HG03432 (cell line): ENCODE measurements around the gene DST.
A peak's percentile ranks its signal among the peaks of the same experiment; 100 is the strongest.

Experiments
- ATAC-seq: cut with Tn5 transposase; IDR thresholded peaks from one replicate; pipeline ENCODE4 v1.9.1; 2021; ENCODE audit warnings: mild to moderate bottlenecking, moderate library complexity; ENCODE audit not compliant: unreplicated experiment

DST gene

DNA sequence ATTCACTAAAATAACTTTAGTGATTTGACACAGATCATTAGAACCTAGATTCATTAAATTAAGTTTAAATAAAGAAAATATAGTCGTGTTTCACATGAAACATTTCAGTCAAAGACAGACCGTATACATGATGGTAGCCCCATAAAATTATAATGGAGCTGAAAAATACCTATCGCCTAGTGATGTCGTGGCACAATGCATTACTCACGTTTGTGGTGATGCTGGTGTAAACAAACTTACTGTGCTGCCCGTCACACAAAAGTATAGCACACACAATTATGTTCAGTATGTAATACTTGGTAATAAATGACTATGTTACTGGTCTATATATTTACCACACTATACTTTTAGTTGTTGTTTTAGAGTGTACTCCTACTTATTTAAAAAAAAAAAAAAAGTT, 17.3 kb downstream of the DST start:
- no peak for ATAC-seq

DNA sequence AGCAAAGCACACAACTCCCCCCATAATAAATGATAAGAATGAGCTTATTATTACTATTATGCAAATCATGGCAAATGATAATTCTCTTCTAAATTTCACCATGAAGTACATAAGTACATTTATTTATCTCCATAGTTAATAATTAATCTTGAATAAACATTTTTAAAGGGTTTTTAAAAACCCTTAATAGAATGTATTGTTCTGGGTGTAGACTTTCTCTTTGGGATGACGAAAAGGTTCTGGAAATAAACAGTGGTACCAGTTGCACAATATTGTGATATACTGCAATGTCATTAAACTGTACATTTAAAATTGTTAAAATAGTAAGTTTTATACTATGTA, 18.0 kb downstream of the DST start:
- no peak for ATAC-seq

- ATAC-seq, result no peak
These were observed 18.5 kb downstream of the DST start for GRCh38 chr6:56624046-56624727.

DNA sequence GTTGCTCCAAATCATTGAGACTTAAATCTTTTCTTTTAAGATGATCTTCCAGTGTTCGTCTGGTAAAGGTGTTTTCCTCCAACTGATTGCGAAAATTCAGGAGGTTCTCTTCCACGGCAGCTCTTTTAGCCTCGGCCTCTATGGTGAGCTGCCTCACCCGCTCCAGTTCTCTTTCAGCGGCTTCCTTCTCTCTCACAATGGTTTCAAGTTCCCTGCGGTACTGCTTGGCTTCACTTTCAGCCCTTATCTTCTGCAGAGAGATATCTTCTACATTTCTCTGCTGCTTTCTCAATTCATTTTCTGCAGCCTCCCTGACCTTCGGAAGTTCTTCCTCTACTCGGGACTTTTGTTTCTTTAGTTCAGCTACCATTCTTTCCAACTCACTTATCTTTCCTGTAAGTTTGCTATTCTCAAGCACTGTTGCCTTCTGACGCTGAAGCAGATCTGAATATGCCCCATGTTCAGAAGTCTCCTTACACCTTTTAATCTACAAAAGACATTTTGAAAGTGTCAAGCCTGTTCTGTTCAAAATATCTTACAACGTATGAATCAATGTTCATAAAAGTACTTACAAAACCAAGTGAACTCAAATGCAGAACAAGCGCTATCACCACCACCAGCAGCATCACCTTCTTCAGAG, 22.3 kb downstream of the DST start:
- ATAC-seq, result no peak

DNA sequence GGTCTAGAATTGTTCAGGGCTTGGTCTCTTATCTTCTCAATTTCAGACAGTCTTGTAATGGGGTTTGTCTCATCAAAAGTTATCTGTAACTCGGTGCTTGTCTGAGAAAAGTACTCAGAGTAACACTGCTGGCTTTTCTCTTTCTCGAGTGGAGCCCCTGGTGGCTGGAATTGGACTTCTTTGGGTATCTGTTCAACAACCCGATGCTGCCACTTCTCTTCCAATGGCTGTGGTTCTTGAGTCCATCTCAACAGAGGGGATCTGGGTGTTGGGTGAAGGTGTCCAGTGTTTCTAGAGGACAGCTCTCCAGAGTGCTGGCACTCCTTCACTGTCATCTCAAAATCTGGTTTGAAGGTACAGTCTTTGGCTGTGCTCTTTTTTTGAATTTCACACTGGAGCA, 24.6 kb downstream of the DST start:
- ATAC-seq, result no peak

GRCh38 chr6:56616967-56617366, 25.7 kb downstream of the DST start:
- no peak for ATAC-seq

- no peak for ATAC-seq
These were observed 29.3 kb downstream of the DST start for GRCh38 chr6:56613247-56613851.

DNA sequence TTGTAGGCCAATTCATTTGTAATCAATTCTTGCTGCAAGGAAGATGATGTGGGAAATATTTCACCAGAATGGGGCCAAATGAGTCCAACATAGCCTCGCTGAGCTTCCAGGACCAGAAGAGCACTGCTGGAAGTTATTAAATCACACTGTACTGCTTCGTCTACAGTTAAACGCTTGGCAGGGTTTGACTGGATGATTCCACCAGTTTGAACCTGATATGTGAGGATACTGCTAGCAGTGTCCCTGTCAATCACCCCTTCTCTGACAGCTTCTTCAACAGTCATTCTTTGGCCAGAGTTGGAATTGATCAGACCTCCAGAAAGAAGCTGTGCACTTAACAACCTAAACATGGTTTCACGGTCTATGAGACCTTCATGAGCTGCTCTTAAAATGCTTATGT, 34.4 kb downstream of the DST start:
- ATAC-seq, result no peak

DNA sequence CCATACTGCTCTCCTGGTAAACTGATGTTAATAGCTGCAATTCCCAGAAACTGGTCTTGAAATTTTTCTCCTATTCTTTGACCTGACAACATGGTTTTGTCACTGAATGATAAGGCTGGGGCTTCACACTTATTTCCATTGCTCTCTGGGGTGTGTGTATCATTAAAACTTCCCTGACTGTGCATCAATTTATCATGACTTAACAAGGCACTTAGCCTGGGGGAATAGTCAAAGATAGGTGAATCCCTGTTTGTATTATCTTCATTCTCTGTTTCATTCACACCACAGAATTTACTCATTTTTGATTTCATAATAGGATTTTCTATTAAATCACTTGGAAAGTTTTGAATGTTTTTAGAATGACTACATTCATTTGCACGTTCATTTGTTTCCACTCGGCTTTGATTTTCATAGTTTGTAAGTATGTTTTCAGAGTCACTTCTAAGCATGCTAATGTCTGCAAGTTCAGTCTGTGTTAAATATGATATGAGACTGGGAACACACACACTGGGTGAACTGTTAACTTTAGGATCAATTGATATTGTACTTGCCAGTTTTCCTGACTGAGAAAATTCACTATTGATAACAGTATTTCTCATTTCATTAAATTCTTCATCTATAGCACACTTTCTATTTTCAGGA, 35.5 kb downstream of the DST start:
- no peak for ATAC-seq

- ATAC-seq, result no peak
These were observed 37.3 kb downstream of the DST start for GRCh38 chr6:56605435-56605834.

DNA sequence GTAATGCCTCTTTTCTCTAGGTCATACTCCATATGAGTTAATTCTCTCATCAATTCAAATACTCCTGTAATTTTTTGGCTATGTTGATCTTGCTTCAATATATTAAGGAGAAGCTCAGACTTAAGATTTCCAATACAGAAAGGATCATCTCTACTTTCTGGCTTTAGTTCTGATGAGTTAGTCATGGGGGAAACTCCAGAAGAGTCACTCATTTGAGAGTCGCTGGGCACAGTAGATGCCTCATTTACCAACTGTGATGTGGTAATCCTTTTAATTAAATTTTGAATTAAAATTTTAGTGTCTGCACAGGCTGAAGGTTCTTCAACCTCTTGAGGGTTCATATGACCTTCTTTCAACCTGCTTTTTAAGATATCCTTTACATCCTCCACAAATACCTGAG, 38.5 kb downstream of the DST start:
- ATAC-seq, result no peak

GRCh38 chr6:56601390-56601789, 41.3 kb downstream of the DST start:
- ATAC-seq, result no peak

- ATAC-seq, result peak; percentile 30
These were observed 47.1 kb downstream of the DST start for GRCh38 chr6:56595490-56596122.

GRCh38 chr6:56594699-56595098, 48.0 kb downstream of the DST start:
- no peak for ATAC-seq

DNA sequence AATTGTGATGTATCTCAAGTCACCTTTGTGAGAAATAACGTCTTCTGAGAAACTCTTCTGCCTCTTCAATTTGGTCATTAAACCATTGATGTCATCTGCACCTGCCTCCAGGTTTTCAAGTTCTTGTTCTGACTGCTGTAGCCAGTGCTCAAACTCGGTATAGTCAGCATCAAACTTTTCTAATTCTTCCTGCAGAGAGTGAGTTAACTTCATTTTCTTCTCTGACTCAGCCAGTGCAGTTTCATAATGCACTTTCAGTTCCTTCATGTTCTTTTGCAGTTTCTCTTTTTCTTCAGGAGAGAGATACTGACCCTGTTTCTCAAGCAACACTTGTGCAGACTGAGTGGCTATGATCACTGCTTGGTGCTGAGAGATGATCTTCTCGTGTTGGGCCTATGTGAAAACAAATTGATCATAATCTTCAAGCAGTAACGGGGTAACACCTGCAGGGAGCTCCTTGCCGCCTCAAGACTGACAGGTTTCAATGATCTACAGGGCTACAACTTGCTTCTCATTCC, 48.8 kb downstream of the DST start:
- peak; percentile 96 for ATAC-seq

GRCh38 chr6:56582236-56582635, 60.5 kb downstream of the DST start:
- ATAC-seq, result no peak

- no peak for ATAC-seq
These were observed 61.3 kb downstream of the DST start for GRCh38 chr6:56581296-56581925.

- no peak for ATAC-seq
These were observed 62.4 kb downstream of the DST start for GRCh38 chr6:56580271-56580670.

DNA sequence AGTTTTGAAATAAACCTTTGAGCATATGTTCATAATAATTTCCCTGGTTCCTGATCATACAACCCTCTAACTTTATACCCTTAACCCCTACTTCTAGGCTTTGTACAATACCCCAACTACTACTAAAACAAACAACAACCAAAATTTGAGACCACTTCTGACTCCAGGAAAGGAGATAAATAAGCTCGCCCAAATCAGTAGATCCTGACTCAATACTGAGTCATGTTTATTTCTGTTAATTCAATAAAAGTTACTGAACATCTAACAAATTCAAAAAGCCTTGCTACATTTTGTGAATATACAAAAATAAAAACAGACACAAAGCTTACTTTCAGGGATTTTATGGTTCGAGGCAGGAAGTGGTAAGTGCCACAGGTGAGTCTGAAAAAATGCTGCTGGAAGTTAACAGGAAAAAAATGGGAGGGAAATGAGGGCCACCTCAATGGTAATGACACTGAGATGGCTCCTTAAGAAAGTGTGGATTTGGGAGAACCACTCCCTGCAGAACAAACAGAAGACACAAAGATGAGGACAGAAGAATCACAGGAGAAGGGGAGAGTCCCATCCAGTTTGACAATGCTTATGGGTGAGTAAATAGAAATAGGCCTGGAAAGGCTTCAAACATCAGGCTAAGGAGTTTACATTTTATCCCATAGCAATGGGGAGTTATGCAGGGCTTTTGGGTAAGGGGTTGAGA, 63.4 kb downstream of the DST start:
- ATAC-seq, result no peak

DNA sequence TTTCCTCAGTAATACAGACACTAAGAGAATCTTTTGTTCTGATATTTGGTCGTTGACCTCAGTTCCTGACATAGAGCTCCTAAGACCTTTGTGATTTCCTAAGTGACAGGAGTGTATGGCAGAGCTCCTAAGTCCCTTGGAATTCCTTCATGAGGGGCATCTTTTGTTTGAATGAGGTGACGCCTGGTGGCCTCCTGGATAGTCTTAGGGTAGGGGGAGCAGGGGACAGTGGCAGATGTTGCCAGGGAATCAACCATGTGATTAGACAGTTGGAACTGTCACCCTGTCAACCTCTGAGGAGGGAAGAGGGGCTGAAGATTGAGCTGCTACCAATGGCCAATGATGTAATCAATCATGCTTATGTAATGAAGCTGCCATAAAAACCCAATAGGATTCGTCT, 67.0 kb downstream of the DST start:
- no peak for ATAC-seq
